ENCODE data around the gene GNAT2. TPM values are rescaled to one million over a fixed set of nuclear protein-coding genes. Genes with fewer than 3 reads are reported as not detected.

GNAT2 gene
- total and polyA plus RNA-seq, 3 donors from 2014 or later = 2.8 to 4.1 (median 3.0) TPM

- H3K36me3 ChIP-seq (ENCODE audit: low read depth, missing control alignments) = no peaks in the 10 kb centered on the region
Observed at GRCh38 chr1:109636201-109636952, 17.0 kb upstream of the GNAT2 start.

GRCh38 chr1:109635862-109636200 lies 16.4 kb upstream of the GNAT2 start:
- DNase-seq = no peak
- intact Hi-C loops (cut with DNase I; ENCODE audit: low total_unique reads) = loop anchor here (5.0 to 10.0 kb wide), 2 partner anchors 89 to 349 kb away; partner anchors contain the start of genes AHCYL1 and GNAI3
- Histone ChIP-seq H3K27ac (no peak overlapping the region), H3K4me3 (no peak overlapping the region), H3K9me3 (no peaks in the 10 kb centered on the region), H3K4me1 (peaks cover 35% of the 10 kb centered on the region), H3K27me3 (no peaks in the 10 kb centered on the region), H3K36me3 (ENCODE audit: low read depth, missing control alignments) (no peaks in the 10 kb centered on the region)
- TF ChIP-seq POLR2A (IDR thresholded peaks at IDR 0.05) (no peak), CTCF (IDR thresholded peaks at IDR 0.05) (no peak)
- 73 to 89% methylated on average over 2 of the region's 2 CpGs for WGBS, 2 donors

More at GRCh38 chr1:109636201-109636952, 17.0 kb upstream of the GNAT2 start:
- Histone ChIP-seq H3K27me3 (no peaks in the 10 kb centered on the region), H3K4me1 (peaks cover 31% of the 10 kb centered on the region), H3K4me3 (no peak overlapping the region), H3K9me3 (no peaks in the 10 kb centered on the region), H3K27ac (no peak overlapping the region)
- TF ChIP-seq CTCF (IDR thresholded peaks at IDR 0.05) = no peak
- no peak for TF ChIP-seq POLR2A (IDR thresholded peaks at IDR 0.05)
- intact Hi-C loops (cut with DNase I; ENCODE audit: low total_unique reads) = loop anchor here (5.0 to 10.0 kb wide), 2 partner anchors 89 to 348 kb away; partner anchors contain the start of genes AHCYL1 and GNAI3
- no peak for DNase-seq
- WGBS, 2 donors = 52 to 72% methylated on average over 9 of the region's 9 CpGs

DNA sequence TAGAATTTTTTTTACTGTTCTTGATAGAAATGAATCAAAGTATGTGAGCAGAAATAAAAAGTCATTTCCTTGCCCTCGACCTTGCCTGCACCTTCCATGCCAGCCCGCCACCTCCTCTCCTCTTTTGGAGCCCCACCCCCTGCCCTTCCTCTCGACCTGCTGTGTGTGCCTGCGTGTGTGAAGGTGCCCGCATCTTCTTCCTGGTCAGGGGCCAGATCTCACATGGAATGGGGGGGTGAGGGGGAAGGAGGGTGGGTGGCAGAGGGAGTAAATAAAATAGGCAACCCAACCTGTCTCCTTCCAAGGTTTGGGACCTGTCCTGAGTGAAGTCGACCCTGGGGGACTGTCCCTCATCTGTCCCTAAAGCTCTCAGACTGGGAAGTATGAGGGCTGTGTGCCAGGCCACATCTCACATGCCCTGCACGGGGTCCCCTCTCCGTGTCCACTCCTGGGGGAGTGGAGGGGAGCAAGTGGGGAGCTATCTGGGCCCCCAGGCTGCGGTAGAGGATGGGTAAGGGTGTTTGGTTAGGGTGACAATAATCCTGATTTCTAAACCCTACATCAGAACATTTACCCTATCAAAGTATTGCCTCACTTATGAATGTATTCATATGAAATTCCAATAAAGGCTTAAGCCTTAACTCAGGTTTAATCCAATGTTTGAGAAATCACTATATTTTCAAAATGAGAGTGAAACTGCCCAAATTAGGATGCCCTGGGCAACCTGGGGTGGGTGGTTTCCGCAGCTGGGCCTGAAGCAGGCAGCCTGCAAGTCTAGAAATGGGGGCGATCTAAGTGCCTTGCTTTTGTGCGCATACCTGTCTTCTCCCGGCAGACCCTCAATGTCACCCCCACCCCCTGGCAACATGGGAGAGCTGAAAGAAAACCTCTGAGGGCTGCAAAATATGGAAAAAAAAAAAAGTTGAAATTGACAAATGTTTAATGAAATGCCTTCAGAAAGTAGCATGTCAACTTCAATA lies 15.6 kb upstream of the GNAT2 start:
- Histone ChIP-seq H3K4me1 (peaks cover 35% of the 10 kb centered on the region), H3K36me3 (ENCODE audit: low read depth, missing control alignments) (no peaks in the 10 kb centered on the region), H3K9me3 (no peaks in the 10 kb centered on the region), H3K27me3 (no peaks in the 10 kb centered on the region), H3K27ac (no peak overlapping the region), H3K4me3 (no peak overlapping the region)
- no peak for TF ChIP-seq POLR2A (IDR thresholded peaks at IDR 0.05)
- no peak for TF ChIP-seq CTCF (IDR thresholded peaks at IDR 0.05)
- DNase-seq = no peak
- intact Hi-C loops (cut with DNase I; ENCODE audit: low total_unique reads) = loop anchor here (5.0 to 10.0 kb wide), 2 partner anchors 88 to 350 kb away; partner anchors contain the start of genes AHCYL1 and GNAI3
- WGBS, 2 donors = 81 to 84% methylated on average over 13 of the region's 13 CpGs

DNA sequence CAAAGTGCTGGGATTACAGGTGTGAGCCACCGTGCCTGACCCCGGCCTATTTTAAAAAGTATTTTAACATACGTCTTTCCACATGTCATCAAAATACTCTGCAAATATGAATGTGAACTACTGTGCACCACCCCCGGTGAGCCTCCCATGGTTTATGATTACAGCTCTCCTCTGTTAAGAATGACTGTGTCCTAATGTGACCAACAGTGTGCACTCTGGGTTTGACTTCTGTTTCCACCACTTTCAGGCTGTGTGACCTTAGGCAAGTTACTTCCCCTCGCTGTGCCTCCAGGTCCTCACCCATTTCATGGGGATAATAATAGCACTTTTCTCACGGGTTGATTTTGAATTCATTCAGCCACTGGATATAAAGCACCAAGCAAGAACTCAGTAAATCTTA lies 14.9 kb upstream of the GNAT2 start:
- H3K27me3 ChIP-seq = no peaks in the 10 kb centered on the region
- no peak for DNase-seq
- intact Hi-C loops (cut with DNase I; ENCODE audit: low total_unique reads) = loop anchor here (10.0 kb wide), 1 partner anchor 351 kb away; the partner anchor contains the start of gene AHCYL1

More for the DNA sequence above, 14.9 kb upstream of the GNAT2 start:
- Histone ChIP-seq H3K27ac (no peak overlapping the region), H3K9me3 (no peaks in the 10 kb centered on the region), H3K4me3 (no peak overlapping the region), H3K36me3 (ENCODE audit: low read depth, missing control alignments) (no peaks in the 10 kb centered on the region), H3K4me1 (peaks cover 30% of the 10 kb centered on the region)
- TF ChIP-seq CTCF (IDR thresholded peaks at IDR 0.05) (no peak), POLR2A (IDR thresholded peaks at IDR 0.05) (no peak)
- WGBS, 2 donors = 87 to 90% methylated on average over 5 to 6 of the region's 6 CpGs
